ENCODE results near the gene MAP4K5. TPM values are rescaled to one million over a fixed set of nuclear protein-coding genes. Genes with fewer than 3 reads are reported as not detected.

The MAP4K5 gene
- total and polyA plus RNA-seq, 5 donors: 8.4 to 29.0 (median 20.4) TPM

GRCh38 chr14:50475460-50475859 is 56.9 kb downstream of the MAP4K5 start:
- no peak for DNase-seq
- ATAC-seq: no peak
- WGBS: 55% methylated on average over 1 of the region's 1 CpG
- Histone ChIP-seq H3K9me3 (ENCODE audit: control insufficient read depth, low read length) (no peaks in the 10 kb centered on the region), H3K4me1 (ENCODE audit: control insufficient read depth, insufficient read depth, low read length) (no peaks in the 10 kb centered on the region), H3K27me3 (ENCODE audit: control insufficient read depth, insufficient read depth) (no peaks in the 10 kb centered on the region), H3K27ac (ENCODE audit: low read length) (no peak overlapping the region), H3K4me3 (ENCODE audit: low read length) (no peak overlapping the region)
- intact Hi-C loops (cut with DNase I): no loop called here

DNA sequence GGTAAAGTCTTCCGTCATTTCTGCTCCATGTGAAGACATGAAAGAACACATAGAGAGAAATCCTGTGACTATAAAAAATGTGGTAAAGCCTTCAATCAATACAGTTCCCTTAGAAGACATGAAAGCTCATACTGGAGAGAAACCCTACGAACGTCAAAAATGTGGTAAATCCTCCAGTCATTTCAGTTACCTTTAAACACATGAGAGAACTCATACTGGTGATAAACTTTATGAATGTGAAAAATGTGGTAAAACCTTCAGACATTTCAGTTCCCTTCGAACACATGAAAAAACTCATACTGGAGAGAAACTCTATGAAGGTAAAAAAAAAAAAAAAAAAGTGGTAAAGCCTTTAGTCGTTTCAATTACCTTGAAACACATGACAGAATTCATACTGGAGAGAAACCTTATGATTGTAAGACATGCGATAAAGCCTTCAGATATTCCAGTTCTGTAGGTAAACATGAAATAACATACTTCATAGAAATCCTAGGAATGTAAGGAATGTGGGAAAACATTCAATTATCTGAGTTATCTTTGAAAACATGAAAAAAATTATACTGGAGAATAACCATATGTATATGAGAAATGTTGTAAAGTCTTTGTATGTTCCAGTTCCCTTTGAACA is 60.4 kb downstream of the MAP4K5 start:
- intact Hi-C loops (cut with DNase I): no loop called here
- DNase-seq (no peak), ATAC-seq (no peak)
- Histone ChIP-seq H3K4me1 (ENCODE audit: control insufficient read depth, insufficient read depth, low read length) (no peaks in the 10 kb centered on the region), H3K4me3 (ENCODE audit: low read length) (no peak overlapping the region), H3K27me3 (ENCODE audit: control insufficient read depth, insufficient read depth) (no peaks in the 10 kb centered on the region), H3K9me3 (ENCODE audit: control insufficient read depth, low read length) (no peaks in the 10 kb centered on the region), H3K27ac (ENCODE audit: low read length) (no peak overlapping the region)
- 80% methylated on average over 6 of the region's 6 CpGs for WGBS

GRCh38 chr14:50469982-50470381 is 62.4 kb downstream of the MAP4K5 start:
- no peak overlapping the region for H3K27ac ChIP-seq (ENCODE audit: low read length)
- 63% methylated on average over 1 of the region's 1 CpG for WGBS
- no peaks in the 10 kb centered on the region for H3K4me1 ChIP-seq (ENCODE audit: control insufficient read depth, insufficient read depth, low read length)
- H3K27me3 ChIP-seq (ENCODE audit: control insufficient read depth, insufficient read depth): no peaks in the 10 kb centered on the region
- H3K9me3 ChIP-seq (ENCODE audit: control insufficient read depth, low read length): no peaks in the 10 kb centered on the region
- intact Hi-C loops (cut with DNase I): no loop called here
- no peak overlapping the region for H3K4me3 ChIP-seq (ENCODE audit: low read length)
- DNase-seq (no peak), ATAC-seq (no peak)

DNA sequence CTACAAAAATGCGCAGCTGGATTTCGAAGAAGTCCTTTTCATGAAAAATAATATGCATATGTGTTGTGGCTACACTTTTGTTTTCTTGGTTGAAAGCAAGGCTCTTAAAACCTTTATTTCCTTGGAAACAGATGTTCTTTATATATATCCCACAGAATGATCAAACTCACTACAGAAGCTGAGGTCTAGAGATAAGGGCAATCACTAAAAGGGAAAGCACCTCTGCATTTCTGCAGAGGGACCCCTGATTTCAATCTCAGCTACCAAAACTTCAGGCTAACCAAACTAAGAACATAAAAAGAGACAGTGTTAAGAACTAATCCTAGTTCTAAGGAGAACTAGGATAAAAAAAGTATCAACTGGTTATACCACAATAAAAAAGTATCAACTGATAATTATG is 70.3 kb downstream of the MAP4K5 start:
- Histone ChIP-seq H3K27me3 (ENCODE audit: control insufficient read depth, insufficient read depth) (no peaks in the 10 kb centered on the region), H3K4me3 (ENCODE audit: low read length) (no peak overlapping the region), H3K27ac (ENCODE audit: low read length) (no peak overlapping the region), H3K9me3 (ENCODE audit: control insufficient read depth, low read length) (no peaks in the 10 kb centered on the region), H3K4me1 (ENCODE audit: control insufficient read depth, insufficient read depth, low read length) (no peaks in the 10 kb centered on the region)
- ATAC-seq (no peak), DNase-seq (no peak)
- WGBS: 99% methylated on average over 2 of the region's 2 CpGs
- intact Hi-C loops (cut with DNase I): no loop called here

GRCh38 chr14:50453869-50454268 is 78.5 kb downstream of the MAP4K5 start:
- ATAC-seq (no peak), DNase-seq (no peak)
- H3K27ac ChIP-seq (ENCODE audit: low read length): no peak overlapping the region
- 98% methylated on average over 2 of the region's 2 CpGs for WGBS
- no peaks in the 10 kb centered on the region for H3K4me1 ChIP-seq (ENCODE audit: control insufficient read depth, insufficient read depth, low read length)
- no peaks in the 10 kb centered on the region for H3K9me3 ChIP-seq (ENCODE audit: control insufficient read depth, low read length)
- intact Hi-C loops (cut with DNase I): no loop called here
- H3K4me3 ChIP-seq (ENCODE audit: low read length): no peak overlapping the region
- H3K27me3 ChIP-seq (ENCODE audit: control insufficient read depth, insufficient read depth): no peaks in the 10 kb centered on the region

DNA sequence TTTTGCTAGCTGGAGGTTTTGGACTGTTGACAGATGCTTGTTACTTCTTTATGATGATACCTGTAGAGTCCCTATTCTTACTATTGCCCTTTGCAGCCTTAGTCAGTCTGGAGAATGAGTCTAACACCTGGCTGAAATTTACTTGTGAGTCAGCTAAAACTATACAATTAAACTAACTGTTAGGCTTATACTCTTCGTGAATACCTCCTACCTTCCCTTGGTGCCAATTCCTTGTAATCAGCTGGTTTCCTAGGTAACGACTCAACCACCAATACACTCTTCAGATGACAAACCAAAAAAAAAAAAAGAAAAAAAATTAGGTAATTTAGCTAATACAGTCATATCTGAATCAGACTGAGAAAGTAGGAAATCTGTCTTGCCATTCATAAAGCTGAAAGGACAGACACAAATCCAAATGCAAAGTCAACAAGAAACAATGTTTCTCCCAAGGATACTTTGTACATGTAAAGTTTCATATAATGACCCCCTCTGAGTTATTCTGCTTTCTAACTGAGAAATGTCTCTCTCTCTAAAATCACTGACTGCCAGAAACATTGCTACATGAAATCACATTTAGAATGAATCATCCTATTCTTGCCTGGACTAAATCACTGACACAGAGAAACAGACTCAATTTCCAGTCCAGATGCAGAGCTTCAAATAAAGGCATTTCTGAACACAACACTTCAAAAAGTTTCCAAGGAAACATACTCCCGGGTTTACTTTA is 79.2 kb downstream of the MAP4K5 start:
- intact Hi-C loops (cut with DNase I): no loop called here
- Histone ChIP-seq H3K9me3 (ENCODE audit: control insufficient read depth, low read length) (no peaks in the 10 kb centered on the region), H3K4me1 (ENCODE audit: control insufficient read depth, insufficient read depth, low read length) (no peaks in the 10 kb centered on the region), H3K27ac (ENCODE audit: low read length) (no peak overlapping the region), H3K27me3 (ENCODE audit: control insufficient read depth, insufficient read depth) (no peaks in the 10 kb centered on the region), H3K4me3 (ENCODE audit: low read length) (no peak overlapping the region)
- WGBS: 66% methylated on average over 3 of the region's 3 CpGs
- no peak for ATAC-seq
- no peak for DNase-seq

GRCh38 chr14:50452296-50452695 is 80.1 kb downstream of the MAP4K5 start:
- intact Hi-C loops (cut with DNase I): no loop called here
- H3K27ac ChIP-seq (ENCODE audit: low read length): no peak overlapping the region
- no peak overlapping the region for H3K4me3 ChIP-seq (ENCODE audit: low read length)
- H3K27me3 ChIP-seq (ENCODE audit: control insufficient read depth, insufficient read depth): no peaks in the 10 kb centered on the region
- no peak for DNase-seq
- no peaks in the 10 kb centered on the region for H3K9me3 ChIP-seq (ENCODE audit: control insufficient read depth, low read length)
- WGBS: 88% methylated on average over 1 of the region's 1 CpG
- ATAC-seq: no peak
- no peaks in the 10 kb centered on the region for H3K4me1 ChIP-seq (ENCODE audit: control insufficient read depth, insufficient read depth, low read length)

DNA sequence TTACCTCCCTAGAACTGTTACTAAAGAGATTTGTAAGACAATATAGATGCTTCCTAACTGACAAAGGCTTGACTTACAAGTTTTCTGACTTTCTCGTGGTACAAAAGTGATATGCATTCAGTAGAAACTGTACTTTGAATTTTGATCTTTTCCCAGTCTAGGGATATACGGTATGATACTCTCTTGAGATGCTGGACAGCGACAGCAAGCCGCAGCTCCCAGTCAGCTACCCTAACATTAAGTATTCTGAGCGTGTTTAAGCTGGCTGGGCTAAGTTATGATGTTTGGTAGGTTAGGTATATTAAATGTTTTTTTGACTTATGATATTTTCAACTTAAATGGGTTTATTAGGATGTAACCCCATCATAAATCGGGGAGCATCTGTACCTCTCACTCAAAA is 80.5 kb downstream of the MAP4K5 start:
- Histone ChIP-seq H3K27ac (ENCODE audit: low read length) (no peak overlapping the region), H3K4me3 (ENCODE audit: low read length) (no peak overlapping the region), H3K9me3 (ENCODE audit: control insufficient read depth, low read length) (no peaks in the 10 kb centered on the region), H3K4me1 (ENCODE audit: control insufficient read depth, insufficient read depth, low read length) (no peaks in the 10 kb centered on the region), H3K27me3 (ENCODE audit: control insufficient read depth, insufficient read depth) (no peaks in the 10 kb centered on the region)
- DNase-seq (no peak), ATAC-seq (no peak)
- WGBS: 95% methylated on average over 6 of the region's 6 CpGs
- intact Hi-C loops (cut with DNase I): no loop called here

DNA sequence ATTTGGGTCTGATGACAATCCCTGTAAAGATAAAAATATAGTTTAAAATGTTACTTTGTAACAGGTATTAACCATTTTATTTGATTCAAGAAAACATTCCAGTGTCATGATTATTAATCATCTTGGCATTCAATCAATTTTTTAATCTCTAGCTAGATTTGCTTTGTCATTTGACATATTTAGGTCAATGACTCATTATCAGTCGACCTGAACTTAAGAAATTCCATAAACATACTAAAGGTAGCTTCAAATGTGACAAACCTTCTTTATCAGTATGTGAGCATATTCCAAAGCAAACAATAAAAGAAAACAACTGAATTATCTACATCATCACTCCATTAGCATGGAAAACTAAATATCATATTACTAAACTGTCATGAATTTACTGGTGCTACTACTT is 84.9 kb downstream of the MAP4K5 start:
- Histone ChIP-seq H3K9me3 (ENCODE audit: control insufficient read depth, low read length) (no peaks in the 10 kb centered on the region), H3K4me1 (ENCODE audit: control insufficient read depth, insufficient read depth, low read length) (no peaks in the 10 kb centered on the region), H3K27ac (ENCODE audit: low read length) (no peak overlapping the region), H3K27me3 (ENCODE audit: control insufficient read depth, insufficient read depth) (no peaks in the 10 kb centered on the region), H3K4me3 (ENCODE audit: low read length) (no peak overlapping the region)
- 55% methylated on average over 1 of the region's 1 CpG for WGBS
- ATAC-seq: no peak
- intact Hi-C loops (cut with DNase I): no loop called here
- no peak for DNase-seq

DNA sequence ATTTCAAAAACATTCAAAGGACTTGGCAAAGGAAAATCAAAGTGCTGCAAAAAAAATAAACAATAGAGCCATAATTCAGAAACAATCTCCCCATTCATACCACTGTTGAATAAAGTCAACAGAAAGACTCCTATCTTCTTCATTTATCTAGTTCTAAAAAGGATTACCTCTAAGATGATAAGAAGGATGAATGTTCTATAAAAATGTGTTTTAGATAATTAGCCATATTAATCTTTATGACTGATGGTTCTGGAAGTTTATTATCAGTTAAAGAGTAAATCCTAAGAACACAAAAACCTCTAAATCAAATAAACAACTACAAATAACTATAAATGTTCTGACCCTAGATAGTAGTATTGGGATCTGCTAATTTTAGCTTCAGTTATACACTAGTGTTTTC is 97.8 kb downstream of the MAP4K5 start:
- no peaks in the 10 kb centered on the region for H3K27me3 ChIP-seq (ENCODE audit: control insufficient read depth, insufficient read depth)
- no peaks in the 10 kb centered on the region for H3K9me3 ChIP-seq (ENCODE audit: control insufficient read depth, low read length)
- H3K27ac ChIP-seq (ENCODE audit: low read length): no peak overlapping the region
- no peak overlapping the region for H3K4me3 ChIP-seq (ENCODE audit: low read length)
- no peaks in the 10 kb centered on the region for H3K4me1 ChIP-seq (ENCODE audit: control insufficient read depth, insufficient read depth, low read length)
- DNase-seq: no peak
- intact Hi-C loops (cut with DNase I): no loop called here
- no peak for ATAC-seq

GRCh38 chr14:50432131-50432530 is 100.2 kb downstream of the MAP4K5 start:
- ATAC-seq: no peak
- Histone ChIP-seq H3K27me3 (ENCODE audit: control insufficient read depth, insufficient read depth) (no peaks in the 10 kb centered on the region), H3K4me3 (ENCODE audit: low read length) (no peak overlapping the region), H3K9me3 (ENCODE audit: control insufficient read depth, low read length) (no peaks in the 10 kb centered on the region), H3K4me1 (ENCODE audit: control insufficient read depth, insufficient read depth, low read length) (no peaks in the 10 kb centered on the region), H3K27ac (ENCODE audit: low read length) (no peak overlapping the region)
- no peak for DNase-seq
- intact Hi-C loops (cut with DNase I): no loop called here
- WGBS: 98% methylated on average over 1 of the region's 1 CpG

DNA sequence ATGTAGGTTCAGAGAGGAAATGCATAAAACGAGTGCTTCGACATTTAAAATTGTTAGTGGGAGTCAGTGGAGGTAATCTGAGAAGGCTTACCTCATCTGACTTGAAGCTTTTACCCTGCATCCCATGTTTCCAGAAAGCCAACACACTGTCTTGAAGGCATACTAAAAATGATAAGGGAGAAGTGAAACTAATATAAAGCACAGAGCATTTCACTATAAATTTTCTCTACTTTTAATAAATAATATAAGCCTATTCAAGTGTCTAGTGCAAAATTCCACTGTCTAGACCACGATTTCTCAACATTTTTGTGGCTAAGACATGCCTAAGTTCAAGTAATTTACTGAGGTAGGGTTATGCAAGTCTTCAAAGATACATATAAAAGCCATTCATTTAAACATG is 106.6 kb downstream of the MAP4K5 start:
- DNase-seq: no peak
- WGBS: 78% methylated on average over 3 of the region's 3 CpGs
- Histone ChIP-seq H3K4me1 (ENCODE audit: control insufficient read depth, insufficient read depth, low read length) (no peaks in the 10 kb centered on the region), H3K9me3 (ENCODE audit: control insufficient read depth, low read length) (no peaks in the 10 kb centered on the region), H3K27me3 (ENCODE audit: control insufficient read depth, insufficient read depth) (no peaks in the 10 kb centered on the region), H3K4me3 (ENCODE audit: low read length) (no peak overlapping the region), H3K27ac (ENCODE audit: low read length) (no peak overlapping the region)
- intact Hi-C loops (cut with DNase I): no loop called here
- no peak for ATAC-seq

All from right cardiac atrium (tissue), 5 donors.